Stimulated activated CD4-positive, alpha-beta T cell treated with anti-CD3 and anti-CD28 coated beads, Interleukin-1b, Interleukin-23, amount 100 ng/mL, for 48 hours (primary cell): ENCODE results near the gene CDHR2.

Source experiments
- DNase-seq: peaks from one replicate; pipeline ENCODE4 v3.0.0-alpha.2; 2020

CDHR2 gene

DNA sequence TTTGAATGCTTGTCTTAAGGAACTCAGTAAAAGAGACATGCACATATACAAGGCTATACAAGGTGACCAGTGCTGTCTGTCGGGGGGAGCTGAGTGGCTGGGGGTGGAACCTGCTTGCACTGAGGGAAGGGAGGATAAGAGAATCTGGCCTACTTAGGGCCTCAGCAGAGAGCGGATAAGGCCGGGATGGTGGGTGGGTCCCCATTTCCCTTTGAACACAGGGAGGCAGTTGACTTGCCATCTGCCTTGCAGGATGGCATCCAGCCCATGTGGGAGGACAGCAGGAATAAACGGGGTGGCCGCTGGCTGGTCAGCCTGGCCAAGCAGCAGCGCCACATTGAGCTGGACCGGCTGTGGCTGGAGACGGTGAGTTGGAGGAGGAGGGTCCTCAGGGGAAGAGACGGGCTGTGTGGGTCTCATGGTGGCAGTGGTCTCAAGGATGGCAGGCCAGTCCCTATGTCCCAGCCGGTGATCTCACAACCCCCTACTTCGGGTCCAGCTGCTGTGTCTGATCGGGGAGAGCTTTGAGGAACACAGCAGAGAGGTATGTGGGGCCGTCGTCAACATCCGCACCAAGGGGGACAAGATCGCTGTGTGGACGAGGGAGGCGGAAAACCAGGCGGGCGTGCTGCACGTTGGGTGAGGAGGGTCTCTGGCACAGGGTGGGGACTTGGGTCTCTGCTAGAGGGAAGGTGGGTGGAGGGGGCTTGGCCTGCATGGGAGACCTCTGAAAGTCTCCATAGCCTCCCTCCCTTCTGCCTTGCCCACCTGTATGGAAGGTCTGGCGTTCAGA lies 95.9 kb downstream of the CDHR2 start:
- DNase-seq, result no peak
